Pons (tissue), 1 donor: ENCODE results near the gene ZNF471.
A peak's percentile ranks its signal among the peaks of the same experiment; 100 is the strongest.

Source experiments
- DNase-seq: peaks from one replicate; pipeline ENCODE4 v3.0.0-alpha.2; 2016; ENCODE audit warnings: low spot score

Gene ZNF471

DNA sequence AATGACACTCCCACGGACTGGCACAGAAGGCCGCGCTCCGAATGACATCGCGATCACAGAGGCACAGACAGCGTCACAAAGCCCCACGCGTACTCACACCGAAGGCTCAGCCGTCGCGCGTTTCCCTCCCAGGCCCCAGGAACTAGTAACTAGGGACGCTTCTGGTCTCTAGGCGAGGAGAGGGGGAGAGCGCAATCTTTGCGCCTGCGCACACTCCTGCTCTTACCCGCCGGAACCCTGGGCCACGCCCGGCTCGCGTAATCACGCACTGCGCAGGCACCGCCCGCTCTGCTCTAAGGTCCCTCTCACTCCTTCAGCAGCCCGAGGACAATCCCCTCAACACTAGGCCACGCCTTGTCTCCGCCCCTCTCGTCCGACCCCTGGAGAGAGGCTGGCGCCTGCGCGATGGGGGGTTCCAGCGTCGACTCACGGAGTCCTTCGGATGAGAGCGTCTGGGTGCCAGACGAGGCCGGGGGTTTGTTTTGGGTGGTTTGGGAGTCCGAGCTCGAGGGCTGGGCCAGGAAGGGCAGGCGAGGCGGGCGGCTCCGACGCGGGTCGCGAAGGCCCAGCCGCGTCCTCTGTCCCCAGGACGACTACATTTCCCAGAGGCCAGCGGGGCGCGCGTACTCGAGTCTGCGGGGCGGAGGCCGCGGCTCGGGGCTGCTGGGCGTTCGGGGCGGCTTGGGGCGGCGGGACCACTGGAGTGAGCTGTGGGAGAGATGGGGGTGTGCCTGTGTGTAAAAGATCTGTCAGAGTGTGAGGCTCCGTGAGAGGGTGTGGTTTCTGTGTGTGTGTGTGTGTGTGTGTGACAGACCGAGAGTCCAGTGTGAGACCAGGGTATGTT is at the start of gene ZNF471:
TSS of gene ZNF471 (plus strand) at position 410 of the 844 bp plus-strand sequence. CDS start 3,717 bp downstream, outside the sequence.
- DNase-seq: peak; percentile 98

- DNase-seq: no peak
Observed at GRCh38 chr19:56474308-56474707, 33.3 kb upstream of the ZNF471 start.

DNA sequence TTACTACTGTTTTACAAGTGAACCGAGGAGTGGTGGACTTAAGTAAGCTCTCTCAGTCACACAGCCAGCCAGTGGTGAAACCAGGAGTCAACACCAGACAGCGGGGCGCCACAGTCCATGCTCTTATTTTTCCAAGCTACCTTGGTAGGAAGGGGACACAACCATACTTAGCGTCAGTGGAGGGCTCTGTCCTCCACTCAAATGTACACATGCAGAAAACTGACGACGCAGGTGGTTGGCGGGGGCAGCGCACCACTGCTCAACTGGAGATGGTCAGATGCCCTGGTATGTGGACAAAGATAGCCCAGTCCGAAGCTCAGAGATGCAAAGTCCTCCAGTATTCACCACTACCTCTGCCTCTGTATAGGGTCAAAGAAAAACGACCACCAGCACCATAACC is 31.6 kb upstream of the ZNF471 start:
- no peak for DNase-seq

- peak; percentile 20 for DNase-seq
Observed at GRCh38 chr19:56476651-56477428, 30.8 kb upstream of the ZNF471 start, which contains the start of gene ZNF667. TSS of gene ZNF667 (minus strand) at chr19:56477345. CDS start at chr19:56462370, 14,975 bp downstream.

GRCh38 chr19:56477429-56478338 is 30.0 kb upstream of the ZNF471 start:
- peak; percentile 87 for DNase-seq

GRCh38 chr19:56491399-56491798 is 16.3 kb upstream of the ZNF471 start:
- DNase-seq: no peak

DNA sequence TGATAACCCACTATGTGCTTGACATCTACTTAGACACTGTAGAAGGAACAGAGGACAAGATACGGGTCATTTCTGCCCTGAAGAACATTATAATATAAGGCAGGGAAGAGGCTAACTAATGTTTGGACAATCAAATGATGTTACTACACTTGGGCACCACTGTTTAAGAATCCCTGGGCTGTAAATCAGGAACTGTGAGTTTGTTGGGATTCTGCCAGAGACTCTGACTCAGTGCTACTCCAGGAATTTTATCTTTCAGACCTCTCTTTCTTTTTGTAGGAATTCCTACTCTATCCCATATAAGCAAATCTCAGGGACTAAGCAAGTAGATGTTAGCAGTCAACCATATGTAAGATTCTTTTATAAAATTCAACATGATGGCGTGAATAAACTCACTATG is 3.1 kb upstream of the ZNF471 start:
- no peak for DNase-seq

DNA sequence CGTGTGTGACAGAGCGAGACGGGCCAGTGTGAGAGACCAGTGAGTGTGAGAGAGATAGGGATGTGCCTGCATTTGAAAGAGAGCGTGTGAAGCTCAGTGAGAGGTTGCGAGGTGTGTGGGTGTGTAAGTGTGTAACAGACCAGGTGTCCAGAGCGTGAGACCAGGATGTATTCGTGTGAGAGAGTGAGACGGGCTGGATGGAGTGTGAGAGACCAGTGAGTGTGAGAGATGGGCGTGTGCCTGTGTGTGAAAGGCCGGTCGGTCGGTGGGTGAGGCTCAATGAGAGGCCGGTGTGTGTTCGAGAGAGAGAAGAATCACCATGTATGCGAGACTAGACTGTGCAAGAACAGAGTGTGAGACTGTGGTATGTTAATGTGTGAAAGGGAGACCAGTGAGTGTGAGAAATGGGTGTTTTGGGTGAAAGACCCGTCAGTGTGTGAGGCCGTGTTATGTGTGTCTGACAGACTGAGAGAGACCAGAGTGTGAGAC is 679 bp downstream of the ZNF471 start:
- no peak for DNase-seq

DNA sequence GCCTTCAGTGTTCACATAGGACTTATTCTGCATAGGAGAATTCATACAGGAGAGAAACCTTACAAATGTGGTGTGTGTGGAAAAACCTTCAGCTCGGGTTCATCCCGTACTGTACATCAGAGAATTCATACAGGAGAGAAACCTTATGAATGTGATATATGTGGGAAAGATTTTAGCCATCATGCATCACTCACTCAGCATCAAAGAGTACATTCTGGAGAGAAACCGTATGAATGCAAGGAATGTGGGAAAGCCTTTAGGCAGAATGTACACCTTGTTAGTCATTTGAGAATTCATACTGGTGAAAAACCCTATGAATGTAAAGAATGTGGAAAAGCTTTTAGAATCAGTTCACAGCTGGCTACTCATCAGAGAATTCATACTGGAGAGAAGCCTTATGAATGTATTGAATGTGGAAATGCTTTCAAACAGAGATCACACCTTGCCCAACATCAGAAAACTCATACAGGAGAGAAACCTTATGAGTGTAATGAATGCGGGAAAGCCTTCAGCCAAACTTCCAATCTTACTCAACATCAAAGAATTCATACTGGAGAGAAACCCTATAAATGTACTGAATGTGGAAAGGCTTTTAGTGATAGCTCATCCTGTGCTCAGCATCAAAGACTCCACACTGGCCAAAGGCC is 17.7 kb downstream of the ZNF471 start:
- no peak for DNase-seq

DNA sequence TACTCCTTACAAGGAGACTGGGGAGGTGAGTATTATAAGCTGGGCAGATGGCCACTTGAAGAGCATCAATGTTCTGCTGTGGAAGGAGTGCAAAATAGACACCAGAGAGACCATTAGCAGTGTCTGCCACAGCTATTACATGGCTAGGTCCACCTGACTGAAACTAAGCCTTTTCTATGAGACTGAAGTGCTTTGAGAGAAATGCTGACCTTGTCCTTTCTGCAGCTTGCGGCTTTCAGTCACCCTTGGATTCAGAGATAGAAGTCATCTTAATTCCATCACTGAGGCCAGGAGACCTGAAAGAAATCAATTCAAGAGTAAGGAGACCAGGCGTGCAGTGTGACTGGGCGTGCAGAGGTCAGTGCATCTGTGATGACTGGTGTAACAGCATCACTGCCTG is 29.8 kb downstream of the ZNF471 start:
- DNase-seq: no peak

GRCh38 chr19:56538254-56538760 is 30.7 kb downstream of the ZNF471 start:
- peak; percentile 85 for DNase-seq

- DNase-seq: no peak
Observed at GRCh38 chr19:56538761-56539263, 31.2 kb downstream of the ZNF471 start, which contains the start of gene ZFP28. TSS of gene ZFP28 (plus strand) at chr19:56538948. CDS start at chr19:56539019, 71 bp downstream.

DNA sequence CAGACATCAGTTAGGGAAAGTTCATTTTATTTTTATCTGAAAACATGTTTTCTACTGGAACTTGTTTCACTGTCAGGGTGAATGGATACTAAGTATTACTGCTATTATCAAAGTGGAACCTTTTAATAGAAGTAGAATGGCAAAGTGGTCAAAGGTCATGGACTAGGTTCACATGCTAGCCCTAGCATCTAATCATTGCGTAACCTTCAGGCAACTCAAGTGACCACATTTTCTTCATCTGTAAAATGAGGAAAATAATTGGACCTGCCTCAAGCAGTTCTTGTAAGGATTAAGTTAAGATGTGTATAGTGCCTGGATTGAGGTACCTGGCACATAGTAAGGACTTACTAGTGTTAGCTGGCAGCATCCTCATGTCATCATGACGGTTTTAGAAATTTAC is 36.1 kb downstream of the ZNF471 start:
- no peak for DNase-seq

DNA sequence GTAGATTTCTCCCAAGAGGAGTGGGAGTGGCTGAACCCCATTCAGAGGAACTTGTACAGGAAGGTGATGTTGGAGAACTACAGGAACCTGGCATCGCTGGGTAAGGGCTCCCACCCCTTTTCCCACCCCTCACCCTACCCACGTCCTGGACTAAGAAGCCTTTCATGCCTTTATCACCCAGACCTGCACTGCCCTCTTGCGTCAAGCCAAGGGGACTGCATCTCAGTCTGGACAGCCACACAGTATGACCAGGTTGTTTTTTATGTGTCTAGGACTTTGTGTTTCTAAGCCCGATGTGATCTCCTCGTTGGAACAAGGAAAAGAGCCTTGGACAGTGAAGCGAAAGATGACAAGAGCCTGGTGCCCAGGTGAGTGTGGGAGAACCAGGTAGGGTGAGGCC is 39.9 kb downstream of the ZNF471 start:
- DNase-seq: no peak

- no peak for DNase-seq
Observed at GRCh38 chr19:56554272-56554869, 46.7 kb downstream of the ZNF471 start.

DNA sequence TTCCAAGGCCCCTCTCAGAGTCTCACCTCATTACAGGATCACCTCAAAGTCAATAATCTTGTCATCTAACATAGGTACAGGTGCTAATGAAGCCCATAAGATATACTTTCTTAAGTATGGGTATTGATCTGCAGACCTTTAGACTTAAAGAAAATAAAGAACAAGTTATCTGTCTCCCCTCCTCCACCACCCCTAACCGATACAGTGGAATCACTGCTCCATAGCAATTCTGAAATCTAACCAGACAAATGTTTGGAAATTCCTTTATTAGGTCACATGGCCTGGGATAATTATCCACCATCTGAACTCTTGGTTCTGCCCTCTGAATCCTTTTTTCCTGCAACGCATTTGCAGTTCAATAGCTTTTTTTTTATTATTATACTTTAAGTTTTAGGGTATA is 55.1 kb downstream of the ZNF471 start:
- no peak for DNase-seq

- peak; percentile 6 for DNase-seq
Observed at GRCh38 chr19:56566904-56567273, 59.2 kb downstream of the ZNF471 start.

DNA sequence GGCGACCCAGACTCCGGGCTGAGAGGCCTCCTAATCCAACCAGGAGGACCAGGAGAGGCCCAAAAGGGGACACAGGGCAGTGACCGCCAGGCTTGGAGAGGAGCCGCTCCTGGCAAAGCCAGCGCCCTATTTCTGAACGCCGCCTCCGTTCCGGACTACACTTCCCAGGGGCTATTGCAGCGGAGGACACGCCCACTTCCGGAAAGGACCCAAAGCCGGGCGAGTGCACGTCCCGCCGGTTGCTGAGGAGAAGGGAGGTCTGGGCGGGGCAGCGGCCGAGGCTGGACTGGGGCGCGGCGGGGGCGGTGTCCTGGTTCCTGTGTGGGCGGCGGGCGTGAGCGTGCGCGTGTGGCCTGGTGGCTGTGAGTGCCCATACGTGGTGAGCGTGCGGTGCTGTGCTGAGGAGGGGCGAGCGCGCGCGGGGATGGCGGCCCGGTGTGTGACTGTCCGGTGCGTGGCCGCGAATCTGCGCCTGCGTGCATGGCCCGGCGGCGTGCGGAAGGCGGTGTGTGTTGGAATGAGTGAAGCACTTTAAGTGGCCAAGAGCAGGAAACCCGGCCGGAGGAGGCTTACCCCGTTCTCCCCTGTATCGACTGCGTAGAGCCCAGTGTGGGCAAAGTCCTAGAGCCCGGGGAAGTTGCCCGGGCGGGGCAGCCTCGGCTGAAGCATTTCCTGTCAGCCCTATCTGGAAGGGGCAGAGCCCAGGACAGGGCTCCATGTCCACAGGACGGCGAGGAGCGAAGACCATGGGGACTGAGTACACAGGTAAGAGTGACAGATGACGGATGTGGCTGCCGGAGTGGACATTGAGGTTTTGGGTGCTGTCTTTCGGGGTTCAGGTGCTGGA is 59.8 kb downstream of the ZNF471 start, which contains the start of gene ZNF470:
TSS of gene ZNF470 (plus strand) at position 195 of the 847 bp plus-strand sequence. CDS start 2,844 bp downstream, outside the sequence.
- peak; percentile 89 for DNase-seq

DNA sequence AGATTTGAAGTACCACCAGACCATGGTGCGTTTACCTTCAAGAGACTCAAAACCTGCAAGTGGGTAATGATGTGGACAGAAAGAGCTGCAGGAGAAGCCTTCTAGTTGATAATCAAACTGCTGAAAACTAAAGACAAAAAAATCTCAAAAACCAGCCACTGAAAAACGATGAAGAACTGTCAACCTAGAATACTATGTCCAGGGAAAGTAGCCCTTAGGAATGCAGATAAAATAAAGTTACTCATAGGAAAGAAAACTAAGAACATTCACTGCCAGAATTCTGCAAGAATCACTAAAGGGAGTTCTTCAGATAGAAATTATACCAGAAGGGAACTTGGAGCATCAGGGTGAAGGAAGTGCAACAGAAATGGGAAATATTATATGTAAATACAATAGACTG is 64.9 kb downstream of the ZNF471 start:
- DNase-seq: no peak
